HG03469 (cell line): ENCODE data around the gene PLD4.
"Not testable (repeated sequence)": the region's sequence is repeated elsewhere in the genome, so short reads cannot be mapped to it uniquely, and the experiment has no call there.

Experiments used
- ATAC-seq: cut with Tn5 transposase; IDR thresholded peaks from one replicate; pipeline ENCODE4 v1.9.1; 2021; ENCODE audit warnings: mild to moderate bottlenecking, moderate library complexity, moderate number of reproducible peaks; ENCODE audit not compliant: unreplicated experiment

PLD4 gene

GRCh38 chr14:104924421-104925213 lies at the start of gene PLD4:
PLD4 (plus strand) TSS chr14:104924879; CDS start chr14:104927141, 2,262 bp downstream.
- no peak for ATAC-seq

DNA sequence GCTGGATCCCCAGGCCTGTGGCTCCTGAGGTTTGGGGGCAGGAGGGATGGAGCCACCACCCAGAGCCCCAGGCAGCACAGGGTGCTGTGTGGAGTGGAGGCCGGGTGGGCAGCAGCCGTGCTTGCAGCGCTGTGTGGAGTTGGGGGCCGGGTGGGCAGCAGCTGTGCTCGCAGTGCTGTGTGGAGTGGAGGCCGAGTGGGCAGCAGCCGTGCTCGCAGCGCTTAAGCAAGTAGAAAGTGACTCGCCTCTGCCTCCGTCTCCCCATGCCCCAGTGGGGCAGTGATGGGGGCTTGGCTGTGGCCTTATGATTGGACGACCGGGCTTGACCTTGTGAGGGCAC lies 49.3 kb upstream of the PLD4 start:
- ATAC-seq, result no peak

GRCh38 chr14:104875811-104876210 lies 48.9 kb upstream of the PLD4 start:
- ATAC-seq, result no peak

- ATAC-seq, result no peak
These were observed 48.4 kb upstream of the PLD4 start for GRCh38 chr14:104876251-104876699.

GRCh38 chr14:104877066-104877805 lies 47.4 kb upstream of the PLD4 start:
- ATAC-seq, result no peak

GRCh38 chr14:104877806-104878550 lies 46.7 kb upstream of the PLD4 start:
- ATAC-seq, result no peak

DNA sequence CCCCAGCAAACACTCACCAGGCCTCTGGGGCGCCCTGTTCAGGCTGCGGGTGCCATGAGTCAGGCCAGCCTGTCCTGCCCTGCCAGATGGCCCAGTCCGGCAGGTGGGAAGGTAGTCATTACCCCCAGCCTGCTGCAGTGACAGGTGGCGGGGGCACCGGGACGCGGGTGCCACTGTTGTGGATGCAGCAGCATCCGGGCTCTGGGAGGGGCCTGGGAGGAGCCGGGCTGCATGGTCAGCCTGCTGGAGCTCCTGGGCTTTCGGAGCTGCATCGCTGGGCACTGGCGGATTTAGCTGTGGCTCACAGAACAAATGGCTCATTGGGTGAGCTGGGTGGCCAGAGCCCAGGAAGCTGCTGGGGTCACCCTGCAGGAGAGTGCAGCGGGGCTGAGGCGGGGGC lies 46.1 kb upstream of the PLD4 start:
- no peak for ATAC-seq

GRCh38 chr14:104879201-104879982 lies 45.3 kb upstream of the PLD4 start:
- ATAC-seq, result no peak

GRCh38 chr14:104879983-104880565 lies 44.6 kb upstream of the PLD4 start:
- no peak for ATAC-seq

- ATAC-seq, result no peak
These were observed 44.0 kb upstream of the PLD4 start for GRCh38 chr14:104880584-104881210.

GRCh38 chr14:104881369-104881979 lies 43.2 kb upstream of the PLD4 start:
- ATAC-seq, result no peak

DNA sequence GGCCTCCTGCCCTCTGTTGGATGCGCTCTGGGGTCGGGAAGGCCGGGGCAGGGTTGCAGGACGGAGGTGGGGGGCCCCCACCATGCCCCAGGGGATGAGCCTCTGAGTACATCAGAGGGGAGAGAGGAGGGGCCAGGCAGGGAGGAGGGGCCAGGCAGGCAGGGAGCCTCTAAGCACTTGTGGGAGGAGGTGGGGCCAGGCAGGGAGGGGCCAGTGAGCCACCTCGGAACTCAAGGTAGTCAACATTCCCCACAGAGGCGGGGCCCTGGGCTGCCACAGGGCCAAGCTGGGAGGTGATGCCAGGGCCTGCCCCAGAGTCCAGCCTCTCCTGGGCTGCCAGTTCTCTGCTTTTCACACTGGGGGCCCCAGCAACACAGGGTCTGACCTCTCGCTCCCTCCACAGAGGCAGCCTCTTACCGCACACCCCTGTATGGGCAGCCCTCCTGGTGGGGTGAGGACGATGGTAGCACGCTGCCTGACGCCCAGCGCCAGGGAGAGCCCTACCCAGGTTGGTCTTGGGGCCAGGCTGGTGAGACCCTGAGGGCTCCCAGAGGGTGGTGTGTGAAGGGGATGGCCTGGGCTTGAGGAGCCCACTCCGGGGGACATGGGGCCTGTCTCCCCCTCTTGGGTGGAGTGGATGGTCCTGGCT lies 42.2 kb upstream of the PLD4 start:
- no peak for ATAC-seq

- ATAC-seq, result no peak
These were observed 41.6 kb upstream of the PLD4 start for GRCh38 chr14:104882991-104883660.

- no peak for ATAC-seq
These were observed 40.9 kb upstream of the PLD4 start for GRCh38 chr14:104883681-104884361.

DNA sequence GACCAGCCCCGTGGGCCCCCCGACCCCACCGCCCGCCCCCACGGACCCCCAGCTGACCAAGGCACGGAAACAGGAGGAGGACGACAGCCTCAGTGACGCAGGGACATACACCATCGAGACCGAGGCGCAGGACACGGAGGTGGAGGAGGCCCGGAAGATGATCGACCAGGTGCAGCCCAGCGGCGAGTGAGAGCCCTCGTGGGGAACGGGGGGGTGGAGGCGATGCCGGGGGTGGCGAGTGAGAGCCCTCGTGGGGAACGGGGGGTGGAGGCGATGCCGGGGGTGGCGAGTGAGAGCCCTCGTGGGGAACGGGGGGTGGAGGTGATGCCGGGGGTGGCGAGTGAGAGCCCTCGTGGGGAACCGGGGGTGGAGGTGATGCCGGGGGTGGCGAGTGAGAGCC lies 40.3 kb upstream of the PLD4 start:
- ATAC-seq, result not testable (repeated sequence)

GRCh38 chr14:104885031-104885972 lies 39.4 kb upstream of the PLD4 start:
- ATAC-seq, result no peak
